ENCODE data around the gene MOGAT3. TPM values are rescaled to one million over a fixed set of nuclear protein-coding genes. Genes with fewer than 3 reads are reported as not detected.
A peak's percentile ranks its signal among the peaks of the same experiment; 100 is the strongest.

MOGAT3 gene
- total and polyA plus RNA-seq, 9 of the 15 experiments (the other 6 are each of a cell fraction or from before 2014, with no cell fraction given): 0.07 to 0.17 (median 0.13) TPM; not detected in 6

DNA sequence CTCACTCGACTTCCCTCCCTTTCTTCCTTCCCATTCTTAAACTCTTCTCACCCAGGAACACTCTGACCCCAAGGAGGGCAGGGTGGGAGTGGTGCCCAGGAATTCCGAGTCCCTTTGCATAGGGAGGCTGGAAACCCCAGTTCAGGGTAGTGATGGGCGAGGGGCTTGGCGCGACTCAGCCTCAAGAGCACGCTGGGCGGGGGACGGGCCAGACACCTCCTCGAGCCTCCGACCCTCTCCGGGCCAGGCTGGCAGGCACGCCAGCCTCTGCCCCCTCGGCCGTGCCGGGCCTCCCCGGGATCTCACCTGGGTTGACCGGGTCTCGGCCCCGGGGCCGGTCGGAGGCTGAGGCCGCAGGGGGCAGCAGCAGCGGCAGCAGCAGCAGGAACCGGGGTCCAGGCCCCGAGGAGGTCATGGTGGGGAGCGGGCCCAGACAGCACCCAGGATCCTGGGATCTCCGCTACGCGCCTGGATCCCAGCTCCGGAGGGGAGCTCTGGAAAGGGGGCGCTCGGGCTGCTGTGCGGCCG is 16.1 kb upstream of the MOGAT3 start (continued):
- TF ChIP-seq, protein P1, sequence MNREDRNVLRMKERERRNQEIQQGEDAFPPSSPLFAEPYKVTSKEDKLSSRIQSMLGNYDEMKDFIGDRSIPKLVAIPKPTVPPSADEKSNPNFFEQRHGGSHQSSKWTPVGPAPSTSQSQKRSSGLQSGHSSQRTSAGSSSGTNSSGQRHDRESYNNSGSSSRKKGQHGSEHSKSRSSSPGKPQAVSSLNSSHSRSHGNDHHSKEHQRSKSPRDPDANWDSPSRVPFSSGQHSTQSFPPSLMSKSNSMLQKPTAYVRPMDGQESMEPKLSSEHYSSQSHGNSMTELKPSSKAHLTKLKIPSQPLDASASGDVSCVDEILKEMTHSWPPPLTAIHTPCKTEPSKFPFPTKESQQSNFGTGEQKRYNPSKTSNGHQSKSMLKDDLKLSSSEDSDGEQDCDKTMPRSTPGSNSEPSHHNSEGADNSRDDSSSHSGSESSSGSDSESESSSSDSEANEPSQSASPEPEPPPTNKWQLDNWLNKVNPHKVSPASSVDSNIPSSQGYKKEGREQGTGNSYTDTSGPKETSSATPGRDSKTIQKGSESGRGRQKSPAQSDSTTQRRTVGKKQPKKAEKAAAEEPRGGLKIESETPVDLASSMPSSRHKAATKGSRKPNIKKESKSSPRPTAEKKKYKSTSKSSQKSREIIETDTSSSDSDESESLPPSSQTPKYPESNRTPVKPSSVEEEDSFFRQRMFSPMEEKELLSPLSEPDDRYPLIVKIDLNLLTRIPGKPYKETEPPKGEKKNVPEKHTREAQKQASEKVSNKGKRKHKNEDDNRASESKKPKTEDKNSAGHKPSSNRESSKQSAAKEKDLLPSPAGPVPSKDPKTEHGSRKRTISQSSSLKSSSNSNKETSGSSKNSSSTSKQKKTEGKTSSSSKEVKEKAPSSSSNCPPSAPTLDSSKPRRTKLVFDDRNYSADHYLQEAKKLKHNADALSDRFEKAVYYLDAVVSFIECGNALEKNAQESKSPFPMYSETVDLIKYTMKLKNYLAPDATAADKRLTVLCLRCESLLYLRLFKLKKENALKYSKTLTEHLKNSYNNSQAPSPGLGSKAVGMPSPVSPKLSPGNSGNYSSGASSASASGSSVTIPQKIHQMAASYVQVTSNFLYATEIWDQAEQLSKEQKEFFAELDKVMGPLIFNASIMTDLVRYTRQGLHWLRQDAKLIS (CRISPR knock-in tag; IDR thresholded peaks at IDR 0.05): peak; percentile 4; the same call in 1 of the 2 replicates
- TF ChIP-seq ZBTB7A (IDR thresholded peaks at IDR 0.05; ENCODE audit: borderline replicate concordance, control insufficient read depth, low read depth, low read length) (peak; percentile 14; the same call in 1 of the 2 replicates), KLF13 (tag; IDR thresholded peaks at IDR 0.05; ENCODE audit: borderline replicate concordance, low read depth) (no peak), POLR2A (conservative IDR thresholded peaks at IDR 0.05) (0 out of 2 replicates have a peak, but pooled peaks have one; percentile 40), ZNF431 (CRISPR knock-in tag; IDR thresholded peaks at IDR 0.05) (0 out of 2 replicates have a peak, but pooled peaks have one; percentile 13), NCOA6 (IDR thresholded peaks at IDR 0.05) (no peak), SREBF1 (IDR thresholded peaks at IDR 0.05; ENCODE audit: borderline replicate concordance, low read depth, low read length) (no peak), PHF8 (IDR thresholded peaks at IDR 0.05; ENCODE audit: borderline replicate concordance, low read length) (peak; percentile 59; the same call in 1 of the 2 replicates), NONO (IDR thresholded peaks at IDR 0.05; ENCODE audit: low read depth in 2 of 2, low read length in 1 of 2) (0 out of 4 replicates have a peak, but pooled peaks of 1 of the 2 experiments have one; percentile 3), TCFL5 (CRISPR knock-in tag; conservative IDR thresholded peaks at IDR 0.05) (no peak), HNRNPLL (IDR thresholded peaks at IDR 0.05; ENCODE audit: low read depth, low read length, poor library complexity, severe bottlenecking) (peak; percentile 7), PHB (CRISPR knock-in tag; IDR thresholded peaks at IDR 0.05) (0 out of 2 replicates have a peak, but pooled peaks have one; percentile 39), SRSF1 (IDR thresholded peaks at IDR 0.05; ENCODE audit: low read depth, low read length) (no peak)
- TF ChIP-seq, protein P2, sequence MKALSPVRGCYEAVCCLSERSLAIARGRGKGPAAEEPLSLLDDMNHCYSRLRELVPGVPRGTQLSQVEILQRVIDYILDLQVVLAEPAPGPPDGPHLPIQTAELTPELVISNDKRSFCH (CRISPR knock-in tag; IDR thresholded peaks at IDR 0.05): no peak
- TF ChIP-seq, protein P2 (tag; IDR thresholded peaks at IDR 0.05): no peak; the same call in 1 of the 2 replicates

Measured in K562 (cell line).